ENCODE data around the gene ERC2. TPM values are rescaled to one million over a fixed set of nuclear protein-coding genes. Genes with fewer than 3 reads are reported as not detected.

ERC2 gene
- total and polyA plus RNA-seq, 2 of the 13 experiments (the other 11 are each of a cell fraction or from before 2014, with no cell fraction given): 0.16 to 0.22 TPM

- TF ChIP-seq RORA (CRISPR knock-in tag; IDR thresholded peaks at IDR 0.05): no peak
Observed at GRCh38 chr3:56125358-56126005, 342.8 kb downstream of the ERC2 start (continued).

- POLR2A ChIA-PET: no interaction called here
- 0% methylated on average over 1 of the region's 1 CpG for WGBS (ENCODE audit: low lambda C conversion rate)
- DNase-seq (ENCODE audit: low spot score) (no peak), FAIRE-seq (no peak), ATAC-seq (no peak)
- intact Hi-C loops (cut with micrococcal nuclease; ENCODE audit: unreplicated experiment): no loop called here
- no TSS peak for BruUV-seq (replicated peaks)
- H3K27me3 ChIP-seq (ENCODE audit: control insufficient read depth in 1 of 2, insufficient read depth in 2 of 2, low read length in 2 of 2): no peaks in the 10 kb centered on the region
- H4K20me1 ChIP-seq (ENCODE audit: insufficient read depth, low read length): no peaks in the 10 kb centered on the region
- no peak overlapping the region for H2AFZ ChIP-seq (ENCODE audit: low read length)
- CTCF ChIA-PET (ENCODE audit: low intra/inter-chr PET ratio, low total read pairs): no interaction called here
- no peak overlapping the region for H3K4me2 ChIP-seq (ENCODE audit: low read depth, low read length)
- H3K9me3 ChIP-seq (ENCODE audit: low read length): no peaks in the 10 kb centered on the region
- TF ChIP-seq NCOA2 (CRISPR knock-in tag; IDR thresholded peaks at IDR 0.05) (no peak), ZNF350 (CRISPR knock-in tag; IDR thresholded peaks at IDR 0.05; ENCODE audit: borderline replicate concordance, low read depth) (no peak), ZNF543 (CRISPR knock-in tag; IDR thresholded peaks at IDR 0.05) (no peak), ZNF354B (CRISPR knock-in tag; IDR thresholded peaks at IDR 0.05) (no peak), ZNF782 (CRISPR knock-in tag; IDR thresholded peaks at IDR 0.05; ENCODE audit: borderline replicate concordance) (no peak), THRA (CRISPR knock-in tag; IDR thresholded peaks at IDR 0.05; ENCODE audit: borderline replicate concordance) (no peak), ZHX2 (IDR thresholded peaks at IDR 0.05; ENCODE audit: low read depth) (no peak), ZHX2 (CRISPR knock-in tag; IDR thresholded peaks at IDR 0.05; ENCODE audit: borderline replicate concordance) (no peak), EHMT2 (IDR thresholded peaks at IDR 0.05; ENCODE audit: borderline replicate concordance, low read depth, low read length) (no peak)
- H3K4me1 ChIP-seq (ENCODE audit: insufficient read depth, low read length): no peaks in the 10 kb centered on the region
- no peak overlapping the region for H3K4me3 ChIP-seq (replicated peaks in 1 of 3; ENCODE audit: insufficient read depth in 1 of 3, low read depth in 2 of 3, low read length in 3 of 3)
- H3K79me2 ChIP-seq (ENCODE audit: insufficient read depth, low read length): no peaks in the 10 kb centered on the region
- no peaks in the 10 kb centered on the region for H3K36me3 ChIP-seq (replicated peaks in 1 of 2; ENCODE audit: control insufficient read depth in 1 of 2, insufficient read depth in 2 of 2, low read length in 2 of 2)
- H3K27ac ChIP-seq (ENCODE audit: extremely low read length, insufficient read depth, low read length): no peak overlapping the region
- in situ Hi-C loops (cut with HindIII; ENCODE audit: extremely low pct_ligation_motif_present, low pct_unique_long_range_greater_than_20kb): no loop called here
- no peak overlapping the region for H3K9ac ChIP-seq (ENCODE audit: insufficient read depth, low read depth, low read length)
Observed at GRCh38 chr3:56124546-56124945, 343.7 kb downstream of the ERC2 start.
